GM19035 (cell line): ENCODE measurements around the gene RAD51B.
"Not testable (repeated sequence)": the region's sequence is repeated elsewhere in the genome, so short reads cannot be mapped to it uniquely, and the experiment has no call there.

ENCODE experiments used
- ATAC-seq: cut with Tn5 transposase; IDR thresholded peaks from one replicate; pipeline ENCODE4 v1.9.1; 2021; ENCODE audit not compliant: unreplicated experiment

The RAD51B gene

GRCh38 chr14:68106456-68106855 is 286.9 kb downstream of the RAD51B start:
- ATAC-seq = no peak

DNA sequence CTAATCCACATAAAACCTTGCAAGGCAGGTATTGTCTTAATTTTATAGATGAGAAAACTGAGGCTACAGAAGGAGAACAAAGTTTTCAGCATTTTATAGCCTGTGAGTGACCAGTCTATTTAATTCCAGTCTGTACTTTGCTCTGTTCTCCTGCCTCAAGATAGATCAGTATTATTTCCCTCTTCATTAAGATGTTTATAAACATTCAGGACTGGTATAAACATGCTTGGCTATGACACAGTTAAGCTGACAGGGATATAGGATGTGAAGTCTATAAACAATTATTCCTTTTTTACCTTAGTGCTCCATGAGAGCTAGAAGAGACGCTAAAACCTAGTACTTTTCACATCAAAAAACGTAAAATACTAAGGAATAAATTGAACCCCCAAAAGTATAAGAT is 287.3 kb downstream of the RAD51B start:
- no peak for ATAC-seq

DNA sequence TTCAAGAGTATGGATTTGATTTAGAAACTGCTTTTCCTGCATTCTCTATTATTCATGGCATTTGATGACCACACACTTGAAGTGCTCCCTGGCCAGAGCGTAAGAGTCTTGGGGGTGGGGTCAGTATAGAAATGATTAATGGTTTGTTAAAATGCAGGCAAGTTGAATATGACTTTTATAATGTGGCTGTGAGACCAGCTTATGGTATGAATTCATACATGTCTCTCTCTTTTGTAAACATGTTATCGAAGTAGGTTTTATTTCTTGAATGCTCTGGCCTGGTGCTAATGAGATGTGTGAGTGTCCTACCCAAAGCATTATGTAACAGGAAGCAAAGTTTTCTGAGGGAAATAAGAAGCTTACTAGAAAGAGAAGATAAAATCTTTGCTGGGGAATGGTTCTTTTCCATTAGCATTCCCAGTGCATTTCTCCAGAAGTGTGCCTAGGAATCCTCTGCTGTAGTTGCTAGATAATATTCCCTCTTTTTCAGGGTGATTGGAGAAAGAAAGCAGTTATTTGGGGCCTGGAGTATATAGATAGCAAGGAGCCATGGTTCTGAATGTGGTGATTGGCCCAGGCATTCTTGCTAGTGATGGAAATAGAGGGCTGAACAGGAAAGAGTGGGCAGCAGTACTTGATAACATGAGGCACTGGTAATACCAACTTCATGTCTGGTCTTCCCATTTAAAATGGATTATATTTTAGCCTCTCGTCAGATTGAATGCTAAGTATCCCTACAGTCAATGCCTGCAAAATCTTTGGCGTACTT is 289.7 kb downstream of the RAD51B start:
- ATAC-seq = no peak

DNA sequence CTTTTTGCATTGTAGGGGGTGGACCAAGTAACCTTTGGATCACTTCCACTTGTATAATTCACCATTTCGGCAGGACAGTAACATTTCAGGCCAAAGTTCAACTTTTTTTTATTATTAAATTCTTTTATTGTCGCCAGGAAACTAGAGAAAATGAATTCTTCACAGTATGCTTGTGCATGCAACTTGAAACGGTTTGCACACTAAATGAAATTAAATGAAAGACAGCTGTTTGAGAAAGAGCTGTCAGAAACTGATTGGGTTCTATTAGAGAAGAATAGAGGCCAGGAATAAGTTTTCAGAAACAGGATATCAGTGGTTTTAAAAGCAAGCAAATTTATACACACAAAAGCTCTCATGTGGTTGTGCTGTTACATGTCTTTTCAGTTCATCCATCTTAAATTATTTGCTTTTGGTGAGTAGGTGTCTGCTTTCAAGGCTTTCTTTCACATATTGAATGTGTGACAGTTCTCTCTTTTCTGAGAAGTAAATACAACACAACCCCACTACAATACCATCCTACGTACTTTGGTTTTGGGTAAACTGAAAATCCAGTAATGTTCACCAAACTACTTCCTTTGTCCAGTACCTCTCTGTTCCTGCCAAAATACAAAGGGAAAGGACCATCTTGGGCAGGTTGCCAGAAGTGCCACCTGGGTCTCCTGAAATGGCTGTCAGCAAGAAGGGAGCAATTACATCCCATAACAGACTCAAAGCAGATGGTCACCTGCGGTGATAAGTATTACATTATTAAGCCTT is 291.7 kb downstream of the RAD51B start:
- ATAC-seq = no peak

GRCh38 chr14:68111853-68112270 is 292.3 kb downstream of the RAD51B start:
- no peak for ATAC-seq

DNA sequence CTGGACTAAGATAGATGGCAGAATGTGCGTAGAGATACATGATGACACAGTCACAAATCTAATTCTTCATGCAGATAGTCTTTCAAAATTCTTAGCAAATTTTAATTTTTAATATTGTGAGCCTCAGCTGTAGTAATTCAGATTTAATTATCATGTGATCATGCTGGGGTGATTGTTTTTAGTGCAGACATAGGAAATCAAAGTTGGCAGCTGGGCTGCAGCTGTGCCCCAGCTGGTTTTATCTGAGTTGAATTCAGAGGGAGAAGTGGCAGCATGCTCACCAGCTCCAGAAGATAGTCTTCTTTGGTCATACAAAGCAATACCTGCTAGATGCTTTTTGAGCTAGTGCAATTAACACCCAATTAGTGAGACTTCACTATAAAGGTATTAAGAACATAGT is 292.9 kb downstream of the RAD51B start:
- ATAC-seq = no peak

- no peak for ATAC-seq
These were observed 293.9 kb downstream of the RAD51B start for GRCh38 chr14:68113343-68113930.

GRCh38 chr14:68115952-68116351 is 296.4 kb downstream of the RAD51B start:
- ATAC-seq = not testable (repeated sequence)

- no peak for ATAC-seq
These were observed 303.1 kb downstream of the RAD51B start for GRCh38 chr14:68122651-68123050.

DNA sequence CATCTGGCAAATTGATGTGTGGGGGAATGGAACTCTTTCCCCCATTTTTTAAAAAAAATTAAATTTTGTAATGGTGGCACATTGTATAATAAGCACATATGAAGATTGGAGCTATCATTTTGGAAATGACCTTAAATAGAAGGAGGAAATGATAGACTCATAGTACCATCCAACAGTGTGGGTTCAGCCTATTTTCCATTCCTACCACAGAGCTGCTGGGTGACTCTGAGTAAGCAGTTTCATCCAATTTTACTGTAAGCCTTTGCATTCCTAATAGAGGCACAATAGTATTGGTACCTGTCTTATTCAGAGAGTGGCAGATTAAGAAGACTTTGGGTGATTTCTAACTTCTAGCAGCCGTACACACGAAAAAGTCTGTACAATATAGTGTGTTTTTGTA is 304.5 kb downstream of the RAD51B start:
- ATAC-seq = no peak

GRCh38 chr14:68124979-68125731 is 305.6 kb downstream of the RAD51B start:
- no peak for ATAC-seq

DNA sequence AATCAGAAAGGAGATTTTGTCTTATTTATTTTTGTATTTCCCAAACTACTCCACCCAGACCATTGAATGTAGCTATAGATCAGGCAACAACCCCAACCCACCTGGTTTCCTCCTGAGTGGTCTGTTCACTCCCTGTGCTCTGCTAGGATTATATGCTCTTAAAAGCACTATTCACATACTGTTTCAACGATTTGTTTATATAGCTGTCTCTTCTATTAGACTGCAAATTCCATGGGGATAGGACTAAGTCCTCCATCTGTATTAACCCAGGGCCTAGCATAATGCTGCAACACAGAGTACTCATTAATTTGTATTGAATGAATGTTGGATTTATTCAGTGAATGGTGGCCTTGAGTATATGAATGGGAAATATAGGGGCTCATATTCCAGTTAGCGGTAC is 307.6 kb downstream of the RAD51B start:
- no peak for ATAC-seq

DNA sequence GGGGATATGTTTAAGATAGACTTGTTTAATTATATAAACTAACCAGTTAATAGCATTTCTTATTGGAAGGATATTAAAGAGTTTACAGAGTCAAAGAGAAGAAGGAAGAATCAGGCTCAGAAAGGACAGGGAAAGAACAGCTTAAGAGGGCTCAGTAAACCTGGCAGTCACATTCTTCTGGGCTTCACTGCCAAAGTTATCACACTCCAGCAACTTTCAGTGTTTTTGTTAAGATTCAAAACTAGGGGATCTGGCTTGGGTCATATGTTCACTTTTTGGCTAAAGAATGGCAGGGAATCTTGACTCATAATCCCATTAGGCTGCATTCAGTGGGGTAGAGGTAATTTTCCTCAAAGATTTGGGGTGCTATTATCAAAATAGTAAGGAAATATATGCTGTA is 312.3 kb downstream of the RAD51B start:
- no peak for ATAC-seq

GRCh38 chr14:68132563-68133121 is 313.1 kb downstream of the RAD51B start:
- no peak for ATAC-seq

GRCh38 chr14:68133856-68134255 is 314.3 kb downstream of the RAD51B start:
- no peak for ATAC-seq

- ATAC-seq = no peak
These were observed 315.4 kb downstream of the RAD51B start for GRCh38 chr14:68135028-68135427.

GRCh38 chr14:68135566-68135965 is 316.0 kb downstream of the RAD51B start:
- ATAC-seq = no peak

DNA sequence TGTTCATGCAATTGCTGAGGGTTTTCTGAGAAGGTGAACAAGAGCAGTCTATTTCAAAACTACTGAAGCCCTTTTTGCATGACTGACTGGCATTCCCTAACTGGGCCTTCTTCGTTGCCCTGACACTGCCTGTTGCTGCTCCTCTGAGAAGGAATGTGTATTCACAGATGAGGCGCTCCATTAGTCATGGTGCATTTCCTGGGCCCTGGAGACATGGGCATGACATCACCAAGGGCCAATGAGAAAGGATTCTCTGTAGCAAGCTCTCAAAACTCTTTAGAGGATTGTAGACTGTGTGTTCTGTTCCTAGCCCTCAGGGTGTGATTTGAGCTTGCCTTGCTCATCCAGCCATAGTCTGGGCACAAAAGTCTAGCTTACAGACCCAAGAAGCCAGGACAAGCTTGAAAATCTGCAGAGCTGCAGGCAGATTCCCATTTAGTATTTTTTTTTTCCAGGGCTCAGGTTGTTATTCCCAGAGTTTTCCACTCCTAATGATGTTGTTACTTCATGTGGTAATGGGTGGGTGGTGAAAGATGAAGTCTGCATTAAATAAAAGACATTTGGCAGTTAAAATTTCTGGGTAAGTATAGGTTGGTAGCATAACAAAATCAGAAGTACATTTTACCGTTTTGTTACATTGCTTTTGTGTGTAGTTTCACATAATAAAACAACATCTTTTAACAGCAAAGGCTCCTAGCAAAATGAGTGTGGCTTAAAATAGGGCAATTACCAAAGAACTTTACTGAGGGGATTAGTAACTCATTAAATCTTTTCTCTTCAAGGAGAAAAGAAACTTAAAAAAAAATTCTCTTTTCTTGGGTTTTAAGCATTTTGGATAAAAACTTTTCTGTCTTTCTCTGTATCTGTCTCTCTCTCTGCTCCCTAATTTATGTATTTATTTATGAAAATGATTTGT is 318.4 kb downstream of the RAD51B start:
- ATAC-seq = no peak

- ATAC-seq = no peak
These were observed 320.0 kb downstream of the RAD51B start for GRCh38 chr14:68139431-68140075.
